Femur (tissue), 1 donor: Measurements from ENCODE around the gene C1QTNF1.

ENCODE experiments used
- DNase-seq: peaks from one replicate; pipeline ENCODE4 v3.0.0-alpha.2; 2017

Gene C1QTNF1

GRCh38 chr17:78993241-78993956 lies 30.6 kb upstream of the C1QTNF1 start:
- DNase-seq, result peak; percentile 50

DNA sequence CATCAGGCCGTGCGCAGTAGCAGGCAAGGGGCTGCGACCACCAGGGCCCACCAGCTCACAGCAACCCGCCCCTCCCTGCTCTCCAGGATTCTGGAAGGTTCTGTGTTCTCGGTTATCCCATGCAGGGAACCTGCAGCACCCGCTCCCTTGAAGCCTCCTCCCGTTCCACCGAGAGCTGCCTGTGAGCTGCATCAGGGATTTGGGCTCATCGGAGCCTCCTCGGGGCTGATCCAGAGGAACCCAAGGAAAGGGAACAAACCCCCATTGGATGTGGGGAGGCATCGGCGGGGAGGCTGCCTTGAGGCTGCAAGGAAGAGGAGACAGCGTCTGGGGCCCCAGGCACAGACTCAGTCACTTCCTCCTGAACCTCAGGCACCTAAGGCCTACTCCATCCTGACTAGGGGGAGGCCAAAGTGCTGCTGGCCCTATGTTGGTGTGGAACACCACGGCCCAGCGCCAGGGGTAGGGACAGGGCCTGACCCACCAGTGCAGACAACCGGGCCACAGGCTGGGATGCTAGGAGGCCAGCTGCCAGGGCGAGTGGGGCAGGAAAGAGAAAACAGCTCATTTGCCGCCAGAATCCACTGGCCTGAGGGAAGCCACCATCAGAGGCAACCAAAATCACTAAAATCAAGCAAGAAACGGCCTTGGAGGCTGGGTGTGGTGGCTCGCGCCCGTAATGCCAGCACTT lies 29.8 kb upstream of the C1QTNF1 start:
- peak; percentile 15 for DNase-seq

DNA sequence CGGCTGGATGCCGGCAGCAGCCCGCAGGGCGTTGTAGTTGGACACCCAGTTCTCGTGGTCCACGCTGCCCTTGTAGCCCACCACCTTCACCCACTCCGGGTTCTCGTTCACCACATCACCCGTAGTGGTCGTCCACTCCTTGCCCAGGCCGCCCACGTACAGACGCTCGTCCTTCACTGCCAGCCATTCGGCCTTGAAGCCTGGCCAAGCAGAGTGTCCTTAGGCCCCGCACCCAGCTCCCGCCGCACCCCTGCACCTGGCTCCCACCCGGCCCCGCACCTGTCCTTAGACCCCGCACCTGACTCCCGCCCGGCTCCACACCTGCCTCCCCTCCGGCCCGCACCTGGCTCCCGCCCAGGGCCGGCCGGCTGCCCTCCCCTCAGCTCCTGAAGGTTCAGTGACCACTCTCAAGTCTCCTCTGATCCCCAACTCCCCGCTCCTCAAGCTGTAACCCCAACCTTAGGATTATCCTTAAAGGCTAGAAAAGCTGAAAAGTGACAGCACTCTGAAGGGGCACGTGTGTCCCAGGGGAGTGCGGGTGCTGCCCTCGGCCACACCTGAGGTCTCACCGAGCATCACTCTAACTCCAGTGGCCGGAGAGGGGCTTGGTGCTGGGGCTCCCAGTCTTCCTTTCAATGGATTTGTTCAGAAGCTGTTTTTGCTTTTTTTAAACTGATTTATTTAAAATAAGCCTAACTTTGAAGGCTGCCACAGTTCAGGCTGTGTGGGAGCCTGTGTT lies 28.8 kb upstream of the C1QTNF1 start:
- no peak for DNase-seq

DNA sequence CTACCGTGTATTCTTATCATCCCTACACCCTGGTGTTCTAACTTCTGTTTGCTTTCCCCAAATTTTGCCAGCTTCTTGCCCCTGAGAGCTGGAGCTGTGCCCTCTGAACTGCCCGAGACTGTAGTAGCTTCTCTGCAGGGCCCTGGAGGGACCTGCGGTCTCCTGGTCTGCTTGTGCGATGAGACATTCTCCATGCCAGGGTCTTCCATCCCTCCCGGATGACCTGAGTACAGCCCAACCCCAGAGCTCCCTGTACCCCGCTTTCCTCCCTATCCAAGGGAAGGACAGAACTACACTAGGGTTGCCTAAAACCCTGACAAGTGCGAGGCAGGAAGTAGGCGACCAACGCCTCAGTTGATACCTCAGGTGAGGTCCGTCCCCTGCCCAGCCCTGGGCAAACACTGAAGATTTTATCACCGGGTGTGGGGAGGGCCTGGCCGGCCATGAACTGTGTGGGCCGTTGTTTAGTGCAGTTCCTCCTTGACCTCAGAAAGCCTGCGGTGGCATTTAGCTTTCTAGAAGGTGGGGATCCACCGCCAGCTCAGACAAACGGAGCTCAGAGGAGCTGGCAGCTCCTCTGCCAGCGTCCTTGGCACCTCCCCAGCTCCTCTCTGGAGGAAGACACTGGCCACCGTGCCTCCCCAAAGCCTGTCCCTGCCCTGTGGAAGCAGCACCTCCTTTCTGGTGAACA lies 28.1 kb upstream of the C1QTNF1 start:
- DNase-seq, result peak; percentile 43

DNA sequence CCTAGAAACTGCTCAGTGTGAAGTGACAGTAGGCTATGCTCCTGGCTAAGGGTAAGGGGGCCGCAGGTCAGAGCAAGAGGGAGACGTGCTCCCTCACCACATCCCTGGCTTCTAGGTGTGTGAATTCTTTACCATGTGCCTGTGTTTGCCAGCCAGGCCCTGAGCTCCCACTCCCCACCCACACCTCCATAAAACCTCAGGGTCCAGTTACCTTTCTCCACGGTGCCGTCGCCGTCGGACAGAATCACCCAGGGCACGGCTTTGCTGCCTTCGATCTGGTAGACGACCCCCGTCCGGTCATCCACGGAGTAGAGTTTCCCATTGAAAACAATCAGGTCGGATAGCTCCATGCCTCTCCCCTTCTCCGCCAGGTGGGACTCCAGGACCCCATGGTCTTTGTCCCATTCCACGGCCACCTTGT lies 27.2 kb upstream of the C1QTNF1 start:
- DNase-seq, result no peak

DNA sequence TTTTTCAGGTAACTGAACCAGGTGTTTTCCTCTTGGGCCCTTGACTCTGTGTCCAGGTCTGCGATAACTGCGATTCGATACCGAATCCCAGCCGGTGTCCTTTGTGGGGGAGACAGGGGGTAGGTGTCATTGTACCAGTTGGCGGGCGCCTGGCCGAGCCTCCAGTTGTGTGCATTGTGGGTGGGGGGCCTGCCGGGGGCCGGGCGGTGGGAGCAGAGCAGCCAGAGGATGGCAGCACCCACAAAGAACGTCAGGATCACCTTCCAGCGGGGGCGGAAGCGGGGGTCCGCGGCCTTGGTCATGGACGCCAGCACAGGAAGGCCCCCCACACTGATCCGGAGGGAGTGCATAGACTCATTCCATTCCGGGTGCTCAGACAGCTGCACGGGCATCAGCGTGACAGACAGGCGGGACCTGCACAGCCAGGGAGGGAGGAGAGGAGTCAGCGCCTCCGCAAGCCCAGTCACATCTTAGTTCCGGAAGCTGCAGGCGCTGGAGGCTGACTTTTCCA lies 26.7 kb upstream of the C1QTNF1 start:
- DNase-seq, result peak; percentile 19

GRCh38 chr17:78997881-78998280 lies 26.1 kb upstream of the C1QTNF1 start:
- no peak for DNase-seq

- peak; percentile 26 for DNase-seq
Observed at GRCh38 chr17:78998311-78999055, 25.5 kb upstream of the C1QTNF1 start.

- no peak for DNase-seq
Observed at GRCh38 chr17:78999056-78999768, 24.8 kb upstream of the C1QTNF1 start.

- DNase-seq, result no peak
Observed at GRCh38 chr17:78999947-79000395, 24.0 kb upstream of the C1QTNF1 start.

- no peak for DNase-seq
Observed at GRCh38 chr17:79000396-79001189, 23.4 kb upstream of the C1QTNF1 start.

DNA sequence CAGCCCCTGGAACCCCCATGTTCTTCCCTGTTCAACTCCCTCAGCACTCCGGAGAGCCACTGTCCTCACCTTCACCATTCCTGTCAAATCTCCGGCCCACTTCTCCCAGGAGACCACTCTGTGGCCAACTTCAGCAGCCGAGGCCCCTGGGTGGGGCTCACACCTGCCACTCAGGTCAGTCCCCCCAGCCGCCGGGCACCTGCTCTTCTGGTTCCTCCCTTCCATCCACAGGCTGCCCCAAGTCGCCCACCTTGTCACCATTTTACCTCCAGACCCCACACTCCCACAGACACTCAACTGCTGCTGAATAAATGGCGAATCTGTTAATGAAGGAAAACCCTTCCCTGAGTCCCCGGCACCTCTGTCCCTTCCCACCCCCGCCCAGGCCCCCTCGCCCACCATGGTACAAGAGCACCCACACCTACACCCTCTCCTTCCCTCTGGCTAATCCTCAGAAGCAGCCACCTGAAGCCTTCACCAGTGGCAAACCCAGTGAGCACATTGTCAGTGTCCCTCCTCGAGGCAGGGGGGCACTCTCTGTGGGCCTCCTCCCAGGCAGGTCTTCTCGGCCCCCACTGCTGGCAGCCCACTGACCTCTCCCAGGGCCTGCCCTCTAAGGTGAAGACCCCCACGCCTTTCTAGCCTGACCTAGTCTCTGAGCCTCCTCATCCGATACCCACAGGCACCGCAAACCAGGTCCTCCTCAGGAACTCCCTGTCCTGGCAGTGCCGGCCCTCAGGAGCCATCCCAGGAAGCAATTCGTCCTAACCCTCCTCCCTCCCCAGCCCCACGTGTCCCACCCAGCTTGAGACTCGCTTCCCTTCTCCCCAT lies 22.6 kb upstream of the C1QTNF1 start:
- DNase-seq, result no peak

GRCh38 chr17:79002291-79002690 lies 21.7 kb upstream of the C1QTNF1 start:
- DNase-seq, result no peak

DNA sequence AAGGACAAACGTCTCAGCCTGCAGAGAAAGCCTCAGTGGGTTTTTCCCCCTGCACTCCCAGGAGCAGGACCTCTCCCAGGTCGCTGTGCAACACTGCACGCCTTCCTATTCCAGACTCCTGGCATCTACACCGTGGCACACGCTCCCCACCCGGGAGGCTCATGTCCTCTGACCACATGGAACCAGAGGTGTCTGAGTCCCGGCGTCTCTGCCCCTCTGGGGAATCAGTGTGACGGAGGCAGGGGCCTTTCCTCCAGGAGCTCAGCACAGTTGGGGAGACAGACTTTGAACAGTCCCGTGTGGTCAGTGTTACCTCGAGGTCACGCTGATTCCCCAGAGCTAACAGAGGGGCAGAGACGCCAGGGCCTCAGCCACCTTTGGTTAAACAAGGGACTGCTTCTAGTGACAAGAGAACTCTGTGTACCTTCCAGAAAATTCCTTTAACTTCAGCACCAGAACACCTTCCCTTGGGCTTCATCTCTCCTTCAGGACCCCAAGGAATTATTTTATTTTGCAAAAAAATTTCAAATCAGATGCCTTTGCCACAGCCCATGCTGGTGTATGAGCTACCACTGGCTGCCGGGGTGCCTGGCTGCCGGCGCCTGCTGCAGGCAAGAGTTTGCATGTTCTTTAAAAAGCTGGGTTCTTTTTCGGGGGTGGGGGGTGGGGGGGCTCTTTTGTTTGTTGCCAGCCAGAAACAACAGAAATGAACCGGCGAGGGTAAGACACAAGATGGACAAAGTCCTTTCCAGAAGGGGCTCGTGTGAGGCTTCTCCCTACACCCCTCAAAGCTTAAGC lies 21.0 kb upstream of the C1QTNF1 start:
- no peak for DNase-seq

- DNase-seq, result no peak
Observed at GRCh38 chr17:79003661-79004411, 20.1 kb upstream of the C1QTNF1 start.

DNA sequence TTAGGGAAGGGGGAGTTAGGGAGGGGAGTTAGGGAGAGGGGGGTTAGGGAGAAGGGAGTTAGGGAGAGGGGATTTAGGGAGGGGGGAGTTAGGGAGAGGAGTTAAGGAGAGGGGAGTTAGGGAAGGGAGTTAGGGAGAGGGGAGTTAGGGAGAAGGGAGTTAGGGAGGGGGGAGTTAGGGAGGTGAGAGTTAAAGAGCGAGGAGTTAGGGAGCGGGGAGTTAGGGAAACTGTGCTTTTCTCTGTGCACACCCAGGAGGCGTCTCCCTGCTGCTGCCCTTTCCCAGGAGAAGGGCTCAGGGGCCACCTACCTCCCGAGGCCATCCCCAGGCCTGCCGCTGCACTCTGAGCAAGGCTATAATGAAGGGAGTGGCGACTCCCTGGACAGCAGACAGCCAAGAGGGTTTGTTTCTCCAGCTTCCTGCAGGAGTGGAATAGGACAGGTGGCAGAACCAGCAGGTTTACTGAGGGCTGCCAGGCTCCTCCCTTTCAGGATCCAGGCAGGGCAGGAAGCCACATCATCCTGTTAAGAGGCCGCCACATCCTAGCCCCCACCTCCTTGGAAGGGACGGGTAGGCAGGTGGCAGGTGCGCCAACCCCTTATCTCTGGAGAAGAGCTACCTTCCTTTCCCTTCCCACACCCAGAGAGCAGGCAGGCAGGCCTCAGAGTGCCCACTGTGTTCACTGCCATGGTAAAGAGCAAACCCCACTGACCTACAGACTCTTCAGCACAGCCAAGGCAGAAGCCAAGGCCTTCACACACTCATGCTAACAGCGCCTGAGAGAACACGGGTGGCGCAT lies 18.7 kb upstream of the C1QTNF1 start:
- DNase-seq, result no peak

DNA sequence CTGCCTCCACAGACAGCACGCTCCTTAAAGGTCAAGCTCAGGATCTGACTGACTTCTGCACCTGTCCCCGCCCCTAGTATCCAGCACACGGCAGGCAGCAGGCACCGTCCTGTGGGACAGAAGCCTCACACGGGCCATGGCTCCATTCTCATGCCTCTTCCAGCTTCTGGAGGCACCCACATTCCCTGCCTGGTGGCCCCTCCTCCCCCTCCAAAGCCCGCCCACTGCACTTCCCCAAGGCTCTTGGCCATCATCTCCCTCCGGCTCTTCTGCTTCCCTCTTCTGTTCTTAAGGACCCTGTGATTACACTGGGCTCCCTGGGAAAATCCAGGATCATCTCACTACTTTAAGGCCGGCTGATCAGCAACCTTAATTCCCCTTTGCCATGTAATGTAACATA lies 17.9 kb upstream of the C1QTNF1 start:
- no peak for DNase-seq
